Measurements from ENCODE around the gene PCCA.
"Not testable (repeated sequence)": the region's sequence is repeated elsewhere in the genome, so short reads cannot be mapped to it uniquely, and the experiment has no call there.

PCCA gene, protein sequence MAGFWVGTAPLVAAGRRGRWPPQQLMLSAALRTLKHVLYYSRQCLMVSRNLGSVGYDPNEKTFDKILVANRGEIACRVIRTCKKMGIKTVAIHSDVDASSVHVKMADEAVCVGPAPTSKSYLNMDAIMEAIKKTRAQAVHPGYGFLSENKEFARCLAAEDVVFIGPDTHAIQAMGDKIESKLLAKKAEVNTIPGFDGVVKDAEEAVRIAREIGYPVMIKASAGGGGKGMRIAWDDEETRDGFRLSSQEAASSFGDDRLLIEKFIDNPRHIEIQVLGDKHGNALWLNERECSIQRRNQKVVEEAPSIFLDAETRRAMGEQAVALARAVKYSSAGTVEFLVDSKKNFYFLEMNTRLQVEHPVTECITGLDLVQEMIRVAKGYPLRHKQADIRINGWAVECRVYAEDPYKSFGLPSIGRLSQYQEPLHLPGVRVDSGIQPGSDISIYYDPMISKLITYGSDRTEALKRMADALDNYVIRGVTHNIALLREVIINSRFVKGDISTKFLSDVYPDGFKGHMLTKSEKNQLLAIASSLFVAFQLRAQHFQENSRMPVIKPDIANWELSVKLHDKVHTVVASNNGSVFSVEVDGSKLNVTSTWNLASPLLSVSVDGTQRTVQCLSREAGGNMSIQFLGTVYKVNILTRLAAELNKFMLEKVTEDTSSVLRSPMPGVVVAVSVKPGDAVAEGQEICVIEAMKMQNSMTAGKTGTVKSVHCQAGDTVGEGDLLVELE

GRCh38 chr13:100088644-100089464 is at the start of gene PCCA:
Gene PCCA, plus strand, starts transcription at chr13:100089093. Its CDS starts 28 bp downstream, at chr13:100089121.
- DNase-seq: peak; percentile 69 to 96 (median 92)

GRCh38 chr13:100039740-100040139 is 49.2 kb upstream of the PCCA start:
- DNase-seq: no peak

GRCh38 chr13:100040196-100040595 is 48.7 kb upstream of the PCCA start:
- no peak for DNase-seq

- no peak for DNase-seq
Observed at GRCh38 chr13:100044936-100045335, 44.0 kb upstream of the PCCA start.

DNA sequence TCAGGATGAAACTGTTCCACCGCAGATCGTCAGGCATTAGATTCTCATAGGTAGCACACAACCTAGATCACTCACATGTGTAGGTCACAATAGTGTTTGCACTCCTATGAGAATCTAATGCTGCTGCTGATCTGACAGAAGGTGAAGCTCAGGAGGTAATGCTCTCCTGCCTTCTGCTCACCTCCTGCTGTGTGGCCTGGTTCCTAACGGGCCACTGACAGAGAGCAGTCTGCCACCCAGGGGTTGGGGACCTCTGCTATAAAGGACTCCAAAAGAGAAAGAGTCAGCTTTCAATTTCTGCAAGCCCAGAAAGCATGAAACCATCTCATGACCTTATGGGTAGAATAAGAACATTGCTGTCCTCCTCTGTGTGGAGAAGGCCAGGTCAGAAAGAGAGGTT is 43.5 kb upstream of the PCCA start:
- no peak for DNase-seq

GRCh38 chr13:100051070-100051469 is 37.8 kb upstream of the PCCA start:
- DNase-seq: no peak

DNA sequence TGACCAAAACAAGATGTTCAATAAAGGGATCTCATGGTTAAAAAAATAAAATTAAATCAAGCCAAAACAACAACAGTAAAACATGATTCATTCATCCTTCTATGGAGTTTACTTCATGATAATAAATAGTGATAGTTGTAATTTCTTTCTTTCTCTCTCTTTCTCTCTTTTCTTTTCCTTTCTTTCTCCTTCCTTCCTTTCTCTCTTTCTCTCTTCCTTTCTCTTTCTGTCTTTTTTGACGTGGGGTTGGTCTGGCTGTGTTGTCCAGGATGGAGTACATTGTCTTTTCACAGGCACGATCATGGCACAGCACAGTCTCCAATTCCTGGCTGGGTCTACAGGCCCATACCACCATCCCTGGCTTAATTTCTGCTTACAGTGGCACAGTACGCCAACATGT is 29.1 kb upstream of the PCCA start:
- no peak for DNase-seq

GRCh38 chr13:100063333-100063732 is 25.6 kb upstream of the PCCA start:
- DNase-seq: no peak

- DNase-seq: no peak
Observed at GRCh38 chr13:100063906-100064305, 25.0 kb upstream of the PCCA start.

DNA sequence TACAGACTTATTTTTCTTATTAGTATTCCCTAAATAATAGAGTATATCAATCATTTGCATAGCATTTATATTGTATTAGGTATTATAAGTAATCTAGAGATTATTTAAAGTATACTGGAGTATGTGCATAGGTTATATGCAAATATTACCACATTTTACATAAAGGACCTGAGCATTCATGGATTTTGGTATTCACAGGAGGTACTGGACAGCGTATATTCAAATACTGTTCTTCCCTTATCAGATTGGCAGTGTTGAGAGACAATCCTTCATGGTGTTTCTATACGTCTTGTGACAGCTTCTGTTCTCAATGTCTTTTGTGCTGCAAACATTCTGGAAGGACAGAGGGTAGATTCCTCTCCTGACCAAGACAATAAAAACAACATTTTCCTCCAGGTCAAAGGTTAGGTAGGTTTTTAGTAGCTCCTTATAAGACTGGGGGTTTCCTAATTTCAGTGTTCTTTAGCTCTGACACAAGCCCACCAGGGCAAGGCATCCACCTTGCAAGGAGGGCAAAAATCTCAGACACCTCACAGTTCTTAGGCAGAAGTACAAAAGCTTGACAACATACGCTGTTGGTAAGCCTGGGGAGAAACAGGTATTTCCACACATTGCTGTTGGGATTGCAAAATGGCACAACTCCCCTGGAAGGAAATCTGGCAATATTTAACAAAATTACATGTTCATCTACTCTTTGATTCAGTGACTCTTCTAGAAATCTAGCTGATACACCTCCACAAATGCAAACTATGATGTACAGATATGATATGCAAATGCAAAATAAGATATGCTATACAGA is 20.6 kb upstream of the PCCA start:
- no peak for DNase-seq

- DNase-seq: no peak
Observed at GRCh38 chr13:100069278-100069677, 19.6 kb upstream of the PCCA start.

GRCh38 chr13:100075700-100076587 is 12.9 kb upstream of the PCCA start:
- DNase-seq: no peak

GRCh38 chr13:100079003-100079402 is 9.9 kb upstream of the PCCA start:
- DNase-seq: not testable (repeated sequence)

GRCh38 chr13:100083401-100083800 is 5.5 kb upstream of the PCCA start:
- DNase-seq: not testable (repeated sequence)

DNA sequence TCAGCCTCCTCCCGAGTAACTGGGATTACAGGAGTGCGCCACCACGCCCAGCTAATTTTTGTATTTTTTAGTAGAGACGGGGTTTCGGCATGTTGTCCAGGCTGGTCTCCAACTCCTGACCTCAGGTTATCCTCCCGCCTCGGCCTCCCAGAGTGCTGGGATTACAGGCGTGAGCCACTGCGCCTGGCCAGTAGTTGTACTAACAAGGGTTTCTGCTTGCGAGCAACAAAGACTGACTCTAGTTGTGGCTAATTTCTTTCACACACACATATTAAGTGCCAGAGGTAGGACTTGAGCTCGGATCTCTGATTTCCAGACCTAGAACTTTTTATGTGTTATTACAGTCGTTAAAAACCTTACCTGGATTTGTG is 635 bp upstream of the PCCA start:
- peak in 1 of 14 donors; percentile 10 for DNase-seq

- DNase-seq: peak in 1 of 14 donors; percentile 4
Observed at GRCh38 chr13:100089465-100090032, 656 bp downstream of the PCCA start.

GRCh38 chr13:100090861-100091260 is 2.0 kb downstream of the PCCA start:
- no peak for DNase-seq

DNA sequence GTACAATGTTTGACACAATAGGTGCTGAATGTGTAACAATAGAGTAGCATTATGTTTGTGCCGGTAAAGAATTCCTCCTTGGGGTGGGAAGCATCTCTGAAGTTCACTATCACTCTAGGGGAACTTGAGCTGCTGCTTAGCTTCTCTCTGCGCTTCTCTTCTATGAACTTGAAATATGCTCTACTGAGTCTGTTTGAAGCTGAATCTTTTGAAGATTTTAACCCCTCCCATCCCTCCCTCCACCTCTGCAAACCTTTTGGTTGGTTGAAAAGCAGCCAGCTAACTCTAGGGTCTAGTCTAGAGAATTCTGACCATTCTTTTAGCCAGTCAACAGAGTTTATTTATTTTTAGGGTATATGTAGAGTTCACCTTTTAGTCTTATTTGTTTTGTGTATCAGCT is 2.5 kb downstream of the PCCA start:
- DNase-seq: no peak

DNA sequence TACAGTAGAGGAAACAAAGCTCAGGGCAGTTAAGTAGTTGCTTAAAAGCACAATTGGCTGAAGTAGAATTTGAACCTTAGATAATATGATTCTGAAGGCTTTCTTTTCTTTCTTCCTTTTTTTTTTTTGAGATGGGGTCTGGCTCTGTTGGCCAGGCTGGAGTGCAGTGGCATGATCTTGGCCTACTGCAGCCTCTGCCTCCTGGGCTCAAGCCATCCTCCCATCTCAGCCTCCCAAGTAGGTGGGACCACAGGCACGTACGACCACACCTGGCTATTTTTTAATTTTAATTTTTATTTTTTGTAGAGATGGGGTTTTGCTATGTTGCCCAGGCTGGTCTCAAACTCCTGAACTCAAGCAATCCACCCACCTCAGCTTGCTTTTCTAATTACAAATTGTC is 3.4 kb downstream of the PCCA start:
- not testable (repeated sequence) for DNase-seq

DNA sequence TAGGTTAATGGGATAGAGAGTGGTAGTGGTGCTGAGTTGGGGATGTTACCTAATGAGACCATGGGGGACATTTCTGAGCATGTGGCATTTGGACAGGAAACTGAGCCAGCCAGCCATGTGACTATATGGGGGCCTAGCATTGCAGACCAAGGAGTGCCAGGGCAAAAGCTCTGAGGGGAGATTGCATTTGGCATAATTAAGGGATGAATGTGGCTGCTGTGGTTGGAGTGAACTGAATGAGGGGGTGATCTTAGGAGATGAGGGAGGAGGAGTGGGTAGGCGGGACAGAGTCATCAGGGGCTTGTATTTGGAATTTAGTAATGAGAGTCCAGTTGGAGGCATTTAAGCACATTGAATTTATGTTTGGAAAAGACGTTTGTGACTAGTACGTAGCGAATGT is 6.6 kb downstream of the PCCA start:
- DNase-seq: no peak

- no peak for DNase-seq
Observed at GRCh38 chr13:100096526-100096925, 7.6 kb downstream of the PCCA start.
